SK-N-SH (cell line): Measurements from ENCODE around the gene KLHL25.

Experiments used
- CTCF ChIP-seq: fragments of 200-600 bp; sonication (generic); IDR thresholded peaks from 2 replicates; pipeline ENCODE4 v1.6.1; 2017; ENCODE audit warnings: antibody characterized with exemption, mild to moderate bottlenecking, moderate library complexity
- EP300 ChIP-seq, 2 experiments: IDR thresholded peaks; 2 replicates each; pipeline versions ENCODE4 v1.4.0 to v1.6.1; 2012; ENCODE audit warnings: borderline replicate concordance in 1 of 2, low read depth in 1 of 2, low read length in 1 of 2
- GABPA ChIP-seq: IDR thresholded peaks from 2 replicates; pipeline ENCODE4 v1.4.0; 2012; ENCODE audit warnings: low read depth, mild to moderate bottlenecking
- GATA2 ChIP-seq: sonication (generic); formaldehyde crosslinking; IDR thresholded peaks from 2 replicates; pipeline ENCODE4 v1.5.0; 2020; ENCODE audit warnings: mild to moderate bottlenecking, missing genetic modification reagents
- JUND ChIP-seq: IDR thresholded peaks from 2 replicates; pipeline ENCODE4 v1.4.0; 2012
- NFIC ChIP-seq: IDR thresholded peaks from 2 replicates; pipeline ENCODE4 v1.4.0; 2012; ENCODE audit warnings: borderline replicate concordance
- POLR2AphosphoS5 ChIP-seq: IDR thresholded peaks from 2 replicates; pipeline ENCODE4 v1.6.1; 2012; ENCODE audit warnings: low read depth, low read length
- RCOR1 ChIP-seq: fragments of 150-350 bp; IDR thresholded peaks from 2 replicates; pipeline ENCODE4 v1.6.1; 2017; ENCODE audit warnings: antibody characterized with exemption, low read length
- SIN3A ChIP-seq: IDR thresholded peaks from 2 replicates; pipeline ENCODE4 v1.6.1; 2012; ENCODE audit warnings: low read depth, mild to moderate bottlenecking, low read length, moderate library complexity, borderline replicate concordance
- SMC3 ChIP-seq: IDR thresholded peaks from 2 replicates; pipeline ENCODE4 v1.6.1; 2012; ENCODE audit warnings: low read depth, low read length, improper control_type of control experiment
- TAF1 ChIP-seq: IDR thresholded peaks from 2 replicates; pipeline ENCODE4 v1.6.1; 2012; ENCODE audit warnings: low read depth, mild to moderate bottlenecking, low read length, moderate library complexity, borderline replicate concordance
- YY1 ChIP-seq: IDR thresholded peaks from 2 replicates; pipeline ENCODE4 v1.4.0; 2012; ENCODE audit warnings: low read depth, mild to moderate bottlenecking
- TF ChIP-seq, protein P1 (sequence below): IDR thresholded peaks from 2 replicates; pipeline ENCODE4; 2012

DNA sequence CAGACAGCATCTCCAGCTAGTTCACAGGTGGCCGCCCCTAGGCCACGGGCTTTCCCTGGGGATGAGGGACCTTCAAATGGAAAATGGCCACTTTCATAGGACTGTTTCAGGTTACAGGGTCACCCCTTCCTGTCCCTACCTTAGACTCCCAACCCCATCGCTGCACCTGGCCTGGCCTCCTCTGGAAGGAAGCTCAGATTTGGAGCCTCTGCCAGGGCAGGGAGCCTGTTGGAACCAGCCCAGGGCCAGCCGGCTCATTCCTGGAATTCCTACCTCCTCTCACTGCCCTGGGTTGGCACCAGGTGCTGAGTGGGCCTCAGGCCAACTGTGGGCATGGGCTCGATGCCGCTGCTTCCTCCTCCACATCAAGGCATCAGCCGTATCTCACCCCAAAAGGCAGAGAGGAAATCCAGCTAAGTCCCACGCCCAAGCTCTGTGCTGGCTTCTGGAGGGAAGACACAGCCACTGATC is 42.2 kb downstream of the KLHL25 start:
- TF ChIP-seq CTCF (no peak), RCOR1 (no peak), TAF1 (no peak), SIN3A (no peak), GABPA (no peak), GATA2 (CRISPR knock-in tag) (no peak), NFIC (no peak), SMC3 (no peak), EP300 (IDR thresholded peaks at IDR 0.05; ENCODE audit: borderline replicate concordance in 1 of 2, low read depth in 1 of 2, low read length in 1 of 2) (no peak), YY1 (no peak), POLR2AphosphoS5 (no peak), JUND (no peak)
- TF ChIP-seq, protein P1, sequence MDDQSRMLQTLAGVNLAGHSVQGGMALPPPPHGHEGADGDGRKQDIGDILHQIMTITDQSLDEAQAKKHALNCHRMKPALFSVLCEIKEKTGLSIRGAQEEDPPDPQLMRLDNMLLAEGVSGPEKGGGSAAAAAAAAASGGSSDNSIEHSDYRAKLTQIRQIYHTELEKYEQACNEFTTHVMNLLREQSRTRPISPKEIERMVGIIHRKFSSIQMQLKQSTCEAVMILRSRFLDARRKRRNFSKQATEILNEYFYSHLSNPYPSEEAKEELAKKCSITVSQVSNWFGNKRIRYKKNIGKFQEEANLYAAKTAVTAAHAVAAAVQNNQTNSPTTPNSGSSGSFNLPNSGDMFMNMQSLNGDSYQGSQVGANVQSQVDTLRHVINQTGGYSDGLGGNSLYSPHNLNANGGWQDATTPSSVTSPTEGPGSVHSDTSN = no peak
